HEK293 (cell line): Measurements from ENCODE around the gene RABAC1.

Source experiments
- BCL11B ChIP-seq: fragments of 450-650 bp; formaldehyde crosslinking; IDR thresholded peaks from 2 replicates; pipeline ENCODE4 v1.5.1; 2016; ENCODE audit warnings: low read depth, missing biosample characterization, missing genetic modification characterization
- GFI1B ChIP-seq: fragments of 450-650 bp; formaldehyde crosslinking; IDR thresholded peaks from 2 replicates; pipeline ENCODE4 v1.5.1; 2016; ENCODE audit warnings: missing biosample characterization, missing genetic modification characterization
- GLIS2 ChIP-seq: fragments of 450-650 bp; formaldehyde crosslinking; IDR thresholded peaks from 2 replicates; pipeline ENCODE4 v1.5.1; 2016; ENCODE audit warnings: missing biosample characterization, missing genetic modification characterization
- HOXC10 ChIP-seq: sonication (generic); formaldehyde crosslinking; IDR thresholded peaks from 2 replicates; pipeline ENCODE4 v1.8.1; 2023; ENCODE audit warnings: mild to moderate bottlenecking, missing genetic modification reagents
- KLF1 ChIP-seq: fragments of 450-650 bp; formaldehyde crosslinking; IDR thresholded peaks from 2 replicates; pipeline ENCODE4 v1.5.1; 2016; ENCODE audit warnings: missing biosample characterization, missing genetic modification characterization
- REPIN1 ChIP-seq: fragments of 450-650 bp; formaldehyde crosslinking; IDR thresholded peaks from 2 replicates; pipeline ENCODE4 v1.5.1; 2017; ENCODE audit warnings: missing biosample characterization, missing genetic modification characterization, low read depth
- SP2 ChIP-seq: fragments of 450-650 bp; formaldehyde crosslinking; IDR thresholded peaks from 2 replicates; pipeline ENCODE4 v1.5.1; 2016; ENCODE audit warnings: missing biosample characterization, missing genetic modification characterization
- ZNF16 ChIP-seq: fragments of 450-650 bp; formaldehyde crosslinking; IDR thresholded peaks from 2 replicates; pipeline ENCODE4 v1.5.1; 2016; ENCODE audit warnings: low read depth, missing biosample characterization, missing genetic modification characterization
- ZNF23 ChIP-seq: fragments of 450-650 bp; formaldehyde crosslinking; IDR thresholded peaks from 2 replicates; pipeline ENCODE4 v1.5.1; 2016; ENCODE audit warnings: missing biosample characterization, missing genetic modification characterization, borderline replicate concordance
- ZNF24 ChIP-seq: fragments of 450-650 bp; formaldehyde crosslinking; IDR thresholded peaks from 2 replicates; pipeline ENCODE4 v1.5.1; 2016; ENCODE audit warnings: missing biosample characterization, missing genetic modification characterization
- ZNF341 ChIP-seq: fragments of 450-650 bp; formaldehyde crosslinking; IDR thresholded peaks from 2 replicates; pipeline ENCODE4; 2016; ENCODE audit warnings: low read depth, missing biosample characterization, missing genetic modification characterization
- ZNF558 ChIP-seq: fragments of 450-650 bp; formaldehyde crosslinking; IDR thresholded peaks from 2 replicates; pipeline ENCODE4 v1.5.1; 2016; ENCODE audit warnings: missing biosample characterization, missing genetic modification characterization
- ZNF600 ChIP-seq: fragments of 450-650 bp; formaldehyde crosslinking; IDR thresholded peaks from 2 replicates; pipeline ENCODE4 v1.5.1; 2016; ENCODE audit warnings: missing biosample characterization, missing genetic modification characterization
- ZNF610 ChIP-seq: fragments of 450-650 bp; formaldehyde crosslinking; IDR thresholded peaks from 2 replicates; pipeline ENCODE4 v1.5.1; 2016; ENCODE audit warnings: missing biosample characterization, missing genetic modification characterization, borderline replicate concordance
- ZNF658 ChIP-seq: fragments of 450-650 bp; formaldehyde crosslinking; IDR thresholded peaks from 2 replicates; pipeline ENCODE4; 2016; ENCODE audit warnings: missing biosample characterization, missing genetic modification characterization
- ZNF660 ChIP-seq: fragments of 450-650 bp; IDR thresholded peaks from 2 replicates; pipeline ENCODE4 v1.5.1; 2018; ENCODE audit warnings: missing biosample characterization, mild to moderate bottlenecking, missing genetic modification characterization
- ZNF670 ChIP-seq: fragments of 450-650 bp; formaldehyde crosslinking; IDR thresholded peaks from 2 replicates; pipeline ENCODE4 v1.5.1; 2016; ENCODE audit warnings: missing biosample characterization, missing genetic modification characterization, low read depth
- ZNF777 ChIP-seq: fragments of 450-650 bp; formaldehyde crosslinking; IDR thresholded peaks from 2 replicates; pipeline ENCODE4 v1.5.1; 2017; ENCODE audit warnings: missing biosample characterization, missing genetic modification characterization, borderline replicate concordance
- ZXDB ChIP-seq: fragments of 450-650 bp; formaldehyde crosslinking; IDR thresholded peaks from 2 replicates; pipeline ENCODE4 v1.5.1; 2016; ENCODE audit warnings: missing biosample characterization, missing genetic modification characterization
- TF ChIP-seq, protein P1 (sequence below): fragments of 450-650 bp; formaldehyde crosslinking; IDR thresholded peaks from 2 replicates; pipeline ENCODE4 v1.5.1; 2017; ENCODE audit warnings: missing biosample characterization, missing genetic modification characterization
- TF ChIP-seq, protein P2 (sequence below): fragments of 450-650 bp; formaldehyde crosslinking; IDR thresholded peaks from 2 replicates; pipeline ENCODE4 v1.5.1; 2016; ENCODE audit warnings: missing biosample characterization, missing genetic modification characterization
- TF ChIP-seq, protein P3 (sequence below): fragments of 450-650 bp; formaldehyde crosslinking; IDR thresholded peaks from 2 replicates; pipeline ENCODE4 v1.5.1; 2016; ENCODE audit warnings: missing biosample characterization, missing genetic modification characterization
- TF ChIP-seq, protein P4 (sequence below): fragments of 450-650 bp; formaldehyde crosslinking; IDR thresholded peaks from 2 replicates; pipeline ENCODE4 v1.5.1; 2016; ENCODE audit warnings: missing biosample characterization, missing genetic modification characterization
- TF ChIP-seq, protein P5 (sequence below): fragments of 450-650 bp; formaldehyde crosslinking; IDR thresholded peaks from 2 replicates; pipeline ENCODE4 v1.5.1; 2016; ENCODE audit warnings: missing biosample characterization, missing genetic modification characterization
- TF ChIP-seq, protein P6 (sequence below): fragments of 450-650 bp; formaldehyde crosslinking; IDR thresholded peaks from 2 replicates; pipeline ENCODE4 v1.5.1; 2016; ENCODE audit warnings: missing biosample characterization, missing genetic modification characterization

The RABAC1 gene

DNA sequence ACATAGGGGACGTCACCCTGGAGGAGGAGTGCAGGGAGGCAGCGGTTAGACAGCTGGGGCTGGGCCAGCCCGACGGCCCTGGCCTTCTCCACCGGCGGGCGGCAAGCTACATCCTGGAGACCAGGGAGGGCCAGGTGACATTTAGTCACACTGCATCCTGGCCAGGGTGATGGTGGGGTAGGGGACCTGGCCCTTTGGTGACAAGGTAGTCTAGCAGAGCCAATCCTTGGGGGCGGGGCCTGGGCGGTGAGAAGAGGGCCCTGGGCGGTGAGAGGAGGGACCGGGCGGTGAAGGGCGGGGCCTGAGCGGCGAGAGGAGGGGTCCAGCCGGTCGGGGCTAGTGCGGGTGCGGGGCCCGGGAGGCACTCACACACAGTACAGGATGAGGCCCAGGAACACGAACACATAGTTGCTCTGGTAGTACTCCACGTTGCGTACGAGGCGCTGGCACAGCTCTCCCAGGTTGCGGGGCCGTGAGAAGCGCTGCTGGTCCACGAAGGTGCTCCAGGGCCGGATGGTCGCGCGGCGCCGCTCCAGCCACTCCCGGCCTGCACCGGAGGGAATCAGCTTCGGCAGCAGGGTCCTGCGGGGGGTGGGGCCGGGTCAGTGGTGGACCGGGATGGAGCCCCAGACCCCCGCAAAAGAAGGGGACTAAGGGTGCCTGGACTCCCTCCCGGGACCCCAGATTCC lies 610 bp downstream of the RABAC1 start (continued):
- TF ChIP-seq ZXDB (tag by site-specific recombination) = peak; percentile 70
- 0 out of 2 replicates have a peak, but pooled peaks have one; percentile 31 for TF ChIP-seq ZNF660 (tag by site-specific recombination)
- no peak for TF ChIP-seq ZNF558 (tag by site-specific recombination)
- TF ChIP-seq, protein P1, sequence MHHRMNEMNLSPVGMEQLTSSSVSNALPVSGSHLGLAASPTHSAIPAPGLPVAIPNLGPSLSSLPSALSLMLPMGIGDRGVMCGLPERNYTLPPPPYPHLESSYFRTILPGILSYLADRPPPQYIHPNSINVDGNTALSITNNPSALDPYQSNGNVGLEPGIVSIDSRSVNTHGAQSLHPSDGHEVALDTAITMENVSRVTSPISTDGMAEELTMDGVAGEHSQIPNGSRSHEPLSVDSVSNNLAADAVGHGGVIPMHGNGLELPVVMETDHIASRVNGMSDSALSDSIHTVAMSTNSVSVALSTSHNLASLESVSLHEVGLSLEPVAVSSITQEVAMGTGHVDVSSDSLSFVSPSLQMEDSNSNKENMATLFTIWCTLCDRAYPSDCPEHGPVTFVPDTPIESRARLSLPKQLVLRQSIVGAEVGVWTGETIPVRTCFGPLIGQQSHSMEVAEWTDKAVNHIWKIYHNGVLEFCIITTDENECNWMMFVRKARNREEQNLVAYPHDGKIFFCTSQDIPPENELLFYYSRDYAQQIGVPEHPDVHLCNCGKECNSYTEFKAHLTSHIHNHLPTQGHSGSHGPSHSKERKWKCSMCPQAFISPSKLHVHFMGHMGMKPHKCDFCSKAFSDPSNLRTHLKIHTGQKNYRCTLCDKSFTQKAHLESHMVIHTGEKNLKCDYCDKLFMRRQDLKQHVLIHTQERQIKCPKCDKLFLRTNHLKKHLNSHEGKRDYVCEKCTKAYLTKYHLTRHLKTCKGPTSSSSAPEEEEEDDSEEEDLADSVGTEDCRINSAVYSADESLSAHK (tag by site-specific recombination) = no peak
- TF ChIP-seq, protein P2, sequence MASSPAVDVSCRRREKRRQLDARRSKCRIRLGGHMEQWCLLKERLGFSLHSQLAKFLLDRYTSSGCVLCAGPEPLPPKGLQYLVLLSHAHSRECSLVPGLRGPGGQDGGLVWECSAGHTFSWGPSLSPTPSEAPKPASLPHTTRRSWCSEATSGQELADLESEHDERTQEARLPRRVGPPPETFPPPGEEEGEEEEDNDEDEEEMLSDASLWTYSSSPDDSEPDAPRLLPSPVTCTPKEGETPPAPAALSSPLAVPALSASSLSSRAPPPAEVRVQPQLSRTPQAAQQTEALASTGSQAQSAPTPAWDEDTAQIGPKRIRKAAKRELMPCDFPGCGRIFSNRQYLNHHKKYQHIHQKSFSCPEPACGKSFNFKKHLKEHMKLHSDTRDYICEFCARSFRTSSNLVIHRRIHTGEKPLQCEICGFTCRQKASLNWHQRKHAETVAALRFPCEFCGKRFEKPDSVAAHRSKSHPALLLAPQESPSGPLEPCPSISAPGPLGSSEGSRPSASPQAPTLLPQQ = peak; percentile 58
- TF ChIP-seq, protein P3, sequence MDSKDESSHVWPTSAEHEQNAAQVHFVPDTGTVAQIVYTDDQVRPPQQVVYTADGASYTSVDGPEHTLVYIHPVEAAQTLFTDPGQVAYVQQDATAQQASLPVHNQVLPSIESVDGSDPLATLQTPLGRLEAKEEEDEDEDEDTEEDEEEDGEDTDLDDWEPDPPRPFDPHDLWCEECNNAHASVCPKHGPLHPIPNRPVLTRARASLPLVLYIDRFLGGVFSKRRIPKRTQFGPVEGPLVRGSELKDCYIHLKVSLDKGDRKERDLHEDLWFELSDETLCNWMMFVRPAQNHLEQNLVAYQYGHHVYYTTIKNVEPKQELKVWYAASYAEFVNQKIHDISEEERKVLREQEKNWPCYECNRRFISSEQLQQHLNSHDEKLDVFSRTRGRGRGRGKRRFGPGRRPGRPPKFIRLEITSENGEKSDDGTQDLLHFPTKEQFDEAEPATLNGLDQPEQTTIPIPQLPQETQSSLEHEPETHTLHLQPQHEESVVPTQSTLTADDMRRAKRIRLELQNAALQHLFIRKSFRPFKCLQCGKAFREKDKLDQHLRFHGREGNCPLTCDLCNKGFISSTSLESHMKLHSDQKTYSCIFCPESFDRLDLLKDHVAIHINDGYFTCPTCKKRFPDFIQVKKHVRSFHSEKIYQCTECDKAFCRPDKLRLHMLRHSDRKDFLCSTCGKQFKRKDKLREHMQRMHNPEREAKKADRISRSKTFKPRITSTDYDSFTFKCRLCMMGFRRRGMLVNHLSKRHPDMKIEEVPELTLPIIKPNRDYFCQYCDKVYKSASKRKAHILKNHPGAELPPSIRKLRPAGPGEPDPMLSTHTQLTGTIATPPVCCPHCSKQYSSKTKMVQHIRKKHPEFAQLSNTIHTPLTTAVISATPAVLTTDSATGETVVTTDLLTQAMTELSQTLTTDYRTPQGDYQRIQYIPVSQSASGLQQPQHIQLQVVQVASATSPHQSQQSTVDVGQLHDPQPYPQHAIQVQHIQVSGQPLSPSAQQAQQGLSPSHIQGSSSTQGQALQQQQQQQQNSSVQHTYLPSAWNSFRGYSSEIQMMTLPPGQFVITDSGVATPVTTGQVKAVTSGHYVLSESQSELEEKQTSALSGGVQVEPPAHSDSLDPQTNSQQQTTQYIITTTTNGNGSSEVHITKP (tag by site-specific recombination) = peak; percentile 46; the same call in 1 of the 2 replicates
- TF ChIP-seq ZNF670 = no peak
- TF ChIP-seq SP2 = peak; percentile 91
- TF ChIP-seq ZNF777 = 0 out of 2 replicates have a peak, but pooled peaks have one; percentile 60
- TF ChIP-seq ZNF16 (tag by site-specific recombination) = no peak
- TF ChIP-seq GLIS2 (tag by site-specific recombination) = peak; percentile 69; the same call in 1 of the 2 replicates
- 0 out of 2 replicates have a peak, but pooled peaks have one; percentile 16 for TF ChIP-seq GFI1B (tag by site-specific recombination)
- no peak for TF ChIP-seq ZNF23 (tag by site-specific recombination)
- TF ChIP-seq BCL11B = 0 out of 2 replicates have a peak, but pooled peaks have one; percentile 61
- no peak for TF ChIP-seq ZNF658
- TF ChIP-seq HOXC10 (CRISPR knock-in tag) = no peak
- peak; percentile 34; the same call in 1 of the 2 replicates for TF ChIP-seq ZNF24 (tag by site-specific recombination)
- peak; percentile 34; the same call in 1 of the 2 replicates for TF ChIP-seq ZNF610 (tag by site-specific recombination)
- TF ChIP-seq ZNF341 (tag by site-specific recombination) = peak; percentile 87
- TF ChIP-seq, protein P4, sequence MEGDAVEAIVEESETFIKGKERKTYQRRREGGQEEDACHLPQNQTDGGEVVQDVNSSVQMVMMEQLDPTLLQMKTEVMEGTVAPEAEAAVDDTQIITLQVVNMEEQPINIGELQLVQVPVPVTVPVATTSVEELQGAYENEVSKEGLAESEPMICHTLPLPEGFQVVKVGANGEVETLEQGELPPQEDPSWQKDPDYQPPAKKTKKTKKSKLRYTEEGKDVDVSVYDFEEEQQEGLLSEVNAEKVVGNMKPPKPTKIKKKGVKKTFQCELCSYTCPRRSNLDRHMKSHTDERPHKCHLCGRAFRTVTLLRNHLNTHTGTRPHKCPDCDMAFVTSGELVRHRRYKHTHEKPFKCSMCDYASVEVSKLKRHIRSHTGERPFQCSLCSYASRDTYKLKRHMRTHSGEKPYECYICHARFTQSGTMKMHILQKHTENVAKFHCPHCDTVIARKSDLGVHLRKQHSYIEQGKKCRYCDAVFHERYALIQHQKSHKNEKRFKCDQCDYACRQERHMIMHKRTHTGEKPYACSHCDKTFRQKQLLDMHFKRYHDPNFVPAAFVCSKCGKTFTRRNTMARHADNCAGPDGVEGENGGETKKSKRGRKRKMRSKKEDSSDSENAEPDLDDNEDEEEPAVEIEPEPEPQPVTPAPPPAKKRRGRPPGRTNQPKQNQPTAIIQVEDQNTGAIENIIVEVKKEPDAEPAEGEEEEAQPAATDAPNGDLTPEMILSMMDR (tag by site-specific recombination) = 0 out of 2 replicates have a peak, but pooled peaks have one; percentile 24
- peak; percentile 58; the same call in 1 of the 2 replicates for TF ChIP-seq ZNF600 (tag by site-specific recombination)
- TF ChIP-seq, protein P5, sequence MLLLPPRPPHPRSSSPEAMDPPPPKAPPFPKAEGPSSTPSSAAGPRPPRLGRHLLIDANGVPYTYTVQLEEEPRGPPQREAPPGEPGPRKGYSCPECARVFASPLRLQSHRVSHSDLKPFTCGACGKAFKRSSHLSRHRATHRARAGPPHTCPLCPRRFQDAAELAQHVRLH (tag by site-specific recombination) = 0 out of 2 replicates have a peak, but pooled peaks have one; percentile 57
- TF ChIP-seq KLF1 (tag by site-specific recombination) = peak; percentile 85
- TF ChIP-seq, protein P6, sequence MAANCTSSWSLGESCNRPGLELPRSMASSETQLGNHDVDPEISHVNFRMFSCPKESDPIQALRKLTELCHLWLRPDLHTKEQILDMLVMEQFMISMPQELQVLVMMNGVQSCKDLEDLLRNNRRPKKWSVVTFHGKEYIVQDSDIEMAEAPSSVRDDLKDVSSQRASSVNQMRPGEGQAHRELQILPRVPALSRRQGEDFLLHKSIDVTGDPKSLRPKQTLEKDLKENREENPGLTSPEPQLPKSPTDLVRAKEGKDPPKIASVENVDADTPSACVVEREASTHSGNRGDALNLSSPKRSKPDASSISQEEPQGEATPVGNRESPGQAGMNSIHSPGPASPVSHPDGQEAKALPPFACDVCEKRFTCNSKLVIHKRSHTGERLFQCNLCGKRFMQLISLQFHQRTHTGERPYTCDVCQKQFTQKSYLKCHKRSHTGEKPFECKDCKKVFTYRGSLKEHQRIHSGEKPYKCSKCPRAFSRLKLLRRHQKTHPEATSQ (tag by site-specific recombination) = peak; percentile 79
- peak; percentile 87; the same call in 1 of the 2 replicates for TF ChIP-seq REPIN1 (tag by site-specific recombination)
